HG02852 (cell line): ENCODE measurements around the gene STPG1.

Source experiments
- ATAC-seq: cut with Tn5 transposase; IDR thresholded peaks from one replicate; pipeline ENCODE4 v1.9.1; 2021; ENCODE audit warnings: mild to moderate bottlenecking, moderate library complexity; ENCODE audit not compliant: unreplicated experiment

Gene STPG1

DNA sequence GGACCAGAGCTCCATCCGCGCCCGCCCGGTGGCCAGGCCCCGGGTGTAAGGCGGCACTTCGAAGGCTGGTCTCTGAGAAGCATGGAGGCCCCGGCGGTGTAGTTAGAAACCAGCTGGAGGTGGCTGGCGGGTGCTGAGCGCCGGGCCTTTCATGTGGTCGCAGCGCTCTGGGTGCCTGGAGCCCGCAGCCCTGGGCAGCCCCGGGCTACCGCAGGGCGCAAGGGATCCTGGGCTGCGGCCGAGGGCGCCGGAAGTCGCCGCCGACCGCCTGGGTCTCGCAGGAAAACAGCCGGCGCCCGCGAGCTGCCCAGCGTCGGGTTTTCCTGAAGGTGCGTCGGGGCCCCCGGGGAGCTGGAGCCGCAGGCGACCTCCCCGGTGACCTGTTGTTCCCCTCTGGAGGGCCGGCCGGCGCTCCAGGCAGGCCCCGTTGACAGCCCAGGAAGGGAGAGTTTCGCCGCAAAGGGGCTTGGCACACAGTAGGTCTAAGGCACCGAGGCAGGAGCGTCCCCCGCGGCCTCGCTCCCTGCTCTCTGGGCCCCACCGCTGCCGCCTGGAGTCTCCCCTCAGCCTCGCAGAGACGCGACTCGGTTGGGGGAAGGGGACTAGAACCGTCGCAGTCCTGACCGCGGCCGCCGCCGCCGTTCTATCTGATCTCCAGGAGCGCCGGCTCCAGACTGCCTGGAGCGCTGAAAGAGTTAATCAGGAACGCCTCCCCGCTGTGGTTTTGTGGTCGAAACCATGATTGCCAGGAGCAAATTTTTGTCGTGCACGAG, 91.7 kb downstream of the STPG1 start:
- peak; percentile 56 for ATAC-seq

DNA sequence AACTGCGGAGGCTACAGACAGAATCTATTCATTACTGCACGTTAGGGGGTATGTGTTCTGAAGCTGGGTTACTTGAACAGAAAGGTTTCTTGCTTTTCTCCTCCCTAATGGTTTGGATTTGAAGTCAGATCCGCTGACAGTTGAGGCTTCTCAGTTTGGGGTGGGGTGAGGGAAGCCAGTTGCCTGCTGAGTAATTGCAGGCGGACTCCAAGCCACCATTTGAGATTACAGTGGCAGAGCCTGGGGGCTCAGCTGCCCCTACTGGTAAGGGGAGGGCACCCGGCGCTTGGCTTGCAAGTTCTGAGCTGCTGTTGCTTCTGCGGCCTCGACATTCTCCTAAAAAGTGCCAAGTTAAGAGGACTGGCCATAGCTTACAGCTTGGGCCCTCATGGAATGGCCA, 92.5 kb downstream of the STPG1 start:
- ATAC-seq = no peak

DNA sequence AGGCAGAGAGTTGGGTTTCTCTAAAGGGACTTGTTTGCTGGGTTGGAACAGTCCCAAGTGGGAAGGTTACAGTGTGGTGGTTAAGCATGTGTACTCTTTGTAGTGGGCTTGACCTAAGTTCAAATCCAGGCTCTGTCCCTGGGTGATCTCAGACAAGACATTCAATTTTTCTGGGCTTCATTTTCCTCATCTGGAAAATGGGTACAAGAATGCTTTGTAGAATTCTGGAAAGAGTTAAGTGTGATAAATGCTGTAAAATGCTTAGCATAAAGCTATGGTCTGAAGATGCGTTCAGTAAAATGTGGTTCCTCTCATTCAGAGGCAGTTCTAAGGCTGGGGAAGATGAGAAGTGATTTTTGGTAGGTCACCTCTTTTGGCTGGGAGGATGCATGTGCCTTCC, 93.6 kb downstream of the STPG1 start:
- no peak for ATAC-seq

DNA sequence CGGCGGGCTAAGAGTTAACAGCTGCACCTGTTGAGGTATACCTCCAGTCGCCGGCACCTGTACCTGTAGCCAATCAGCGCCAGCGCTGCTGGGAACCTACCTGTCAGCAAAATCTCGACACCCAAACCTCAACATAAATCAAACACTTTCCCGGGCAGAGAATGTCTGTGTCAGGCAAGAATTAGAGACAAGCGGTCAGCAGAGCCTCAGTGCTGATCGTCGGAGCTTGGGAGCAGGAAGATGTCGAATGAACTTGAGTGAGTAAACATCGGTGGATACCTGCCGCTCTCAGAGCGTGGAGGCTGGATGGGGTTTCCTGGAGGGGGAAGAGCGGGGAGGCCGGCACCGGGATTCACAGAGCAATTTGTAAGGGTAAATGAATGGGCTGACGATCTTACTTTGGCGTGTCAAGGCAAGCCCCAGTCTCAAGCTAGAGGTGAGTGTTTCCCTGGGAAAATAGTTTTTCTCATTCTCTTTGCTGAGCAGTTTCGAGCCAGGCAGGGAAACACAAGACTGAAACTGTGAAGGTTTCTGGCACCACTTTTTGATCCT, 94.2 kb downstream of the STPG1 start, which contains the start of gene GRHL3:
TSS of gene GRHL3 (plus strand) at position 46 of the 552 bp plus-strand sequence. CDS start at position 241, 195 bp downstream.
- ATAC-seq = no peak

DNA sequence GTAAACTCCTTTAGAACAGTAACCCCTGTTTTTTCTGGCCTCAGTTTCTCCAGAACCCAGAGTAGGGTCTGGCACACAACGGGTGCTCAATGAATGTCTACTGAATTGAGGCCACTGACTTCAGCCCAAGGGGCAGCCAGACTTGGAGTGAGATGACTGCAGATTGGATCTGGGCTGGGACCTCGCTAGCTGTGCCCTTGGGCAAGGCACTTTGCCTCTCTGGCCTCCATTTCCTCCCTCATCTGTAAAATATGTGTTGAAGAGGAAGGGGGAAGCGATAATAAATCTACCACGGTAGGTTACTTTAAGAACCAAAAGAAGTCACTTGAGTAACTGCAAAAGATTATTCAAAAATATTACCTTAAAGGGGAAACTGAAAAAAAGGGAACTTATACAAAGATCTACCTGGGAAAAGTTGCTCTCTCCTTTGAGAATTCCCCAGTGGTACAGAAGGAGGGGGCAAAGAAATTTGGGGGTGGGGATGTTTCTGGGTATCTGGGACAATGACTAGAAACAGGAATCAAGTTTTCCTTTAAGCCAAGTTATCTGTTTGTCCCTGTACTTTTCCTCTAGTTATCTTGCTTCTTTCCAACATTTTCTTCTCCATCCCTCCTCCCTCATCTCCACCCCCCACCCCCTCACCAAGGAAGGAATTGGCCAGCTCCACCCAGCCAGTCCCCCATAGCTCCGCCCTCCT, 94.8 kb downstream of the STPG1 start:
- no peak for ATAC-seq

DNA sequence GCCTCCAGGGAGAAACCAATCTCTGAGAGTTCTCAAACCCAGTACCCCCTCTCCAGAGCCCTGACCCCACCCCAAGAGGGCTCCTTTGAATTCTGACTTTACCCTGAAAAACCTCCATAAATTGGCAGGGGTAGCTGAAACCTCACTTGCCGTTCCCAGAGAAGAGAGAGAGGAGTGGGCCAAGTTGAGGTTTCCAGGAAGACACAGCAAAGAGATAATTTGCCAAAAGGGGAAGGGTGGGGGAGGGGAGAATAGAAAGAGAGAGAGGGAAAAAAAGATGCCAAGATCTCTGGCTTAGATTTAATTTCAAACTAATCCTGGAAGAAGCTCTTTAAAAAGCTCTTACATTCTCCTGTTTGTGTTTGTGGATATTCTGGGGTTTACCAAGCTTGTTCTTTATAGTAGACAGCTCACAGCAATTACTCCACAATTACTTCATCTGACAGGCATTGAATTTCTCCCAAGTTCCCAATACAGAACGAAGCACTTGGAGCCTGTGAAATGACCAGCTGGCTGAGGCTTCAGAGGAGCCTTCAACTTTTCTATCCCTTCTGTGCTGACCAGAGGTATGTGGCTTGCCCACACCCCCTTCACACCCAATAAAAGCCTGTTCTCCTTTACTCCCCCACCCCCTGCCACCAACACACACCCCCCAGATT, 95.5 kb downstream of the STPG1 start:
- ATAC-seq = no peak

DNA sequence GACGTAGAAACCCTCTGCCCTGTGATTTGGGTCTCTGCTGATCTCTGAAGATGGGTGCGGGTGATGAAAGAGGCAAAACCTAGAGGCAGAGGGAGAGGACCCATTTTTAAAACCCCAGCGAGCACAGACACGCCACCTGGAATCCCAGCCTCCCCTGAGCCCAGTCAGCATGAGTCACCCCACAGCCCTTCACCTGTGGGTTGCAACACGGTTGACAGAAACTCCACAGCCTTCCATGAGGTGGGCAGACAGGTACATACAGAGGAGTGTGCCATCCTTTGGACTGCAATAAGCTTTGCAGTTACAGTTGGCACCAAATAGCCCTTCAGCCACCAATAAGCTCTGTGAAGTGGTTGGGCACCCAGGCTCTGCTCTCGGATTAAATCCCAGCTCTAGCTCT, 96.5 kb downstream of the STPG1 start:
- ATAC-seq = no peak

DNA sequence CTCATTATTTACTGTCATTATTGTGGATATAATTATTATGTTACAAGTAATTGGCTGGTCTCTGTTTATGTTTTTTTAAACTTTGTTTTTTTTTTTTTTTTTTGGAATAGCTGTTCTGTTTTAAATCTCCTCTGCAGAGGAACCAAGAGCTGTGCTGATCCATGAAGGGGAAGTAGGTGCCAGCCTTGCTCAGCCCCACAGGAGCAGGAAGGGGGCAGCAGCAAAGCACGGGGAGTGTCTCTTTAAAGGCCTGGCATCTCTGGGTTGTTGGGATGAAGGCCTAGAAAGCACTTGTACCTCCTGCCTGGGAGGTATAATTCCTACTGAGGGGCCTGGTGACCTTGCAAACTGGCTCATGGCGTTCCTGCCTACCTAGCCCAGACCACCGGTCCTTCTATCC, 96.9 kb downstream of the STPG1 start:
- no peak for ATAC-seq

DNA sequence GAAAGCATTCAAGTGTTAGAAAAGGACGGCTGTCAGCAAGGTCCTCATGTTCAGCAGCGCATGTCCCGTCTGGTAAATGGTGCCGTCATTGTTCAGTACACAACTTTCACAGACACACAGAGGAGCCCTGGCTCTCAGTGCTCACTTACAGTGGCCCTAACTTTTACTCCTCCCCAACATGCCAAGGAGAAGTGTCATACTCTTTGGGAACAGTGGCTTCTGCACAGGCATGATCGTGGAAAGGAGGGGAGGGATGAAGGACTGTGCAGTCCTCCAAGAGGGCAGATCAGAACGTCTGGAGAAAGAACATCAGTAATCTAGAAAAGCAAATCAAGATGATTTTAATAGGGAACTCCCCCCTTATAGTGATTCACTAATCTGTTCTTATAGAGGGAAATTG, 98.2 kb downstream of the STPG1 start:
- ATAC-seq = no peak

DNA sequence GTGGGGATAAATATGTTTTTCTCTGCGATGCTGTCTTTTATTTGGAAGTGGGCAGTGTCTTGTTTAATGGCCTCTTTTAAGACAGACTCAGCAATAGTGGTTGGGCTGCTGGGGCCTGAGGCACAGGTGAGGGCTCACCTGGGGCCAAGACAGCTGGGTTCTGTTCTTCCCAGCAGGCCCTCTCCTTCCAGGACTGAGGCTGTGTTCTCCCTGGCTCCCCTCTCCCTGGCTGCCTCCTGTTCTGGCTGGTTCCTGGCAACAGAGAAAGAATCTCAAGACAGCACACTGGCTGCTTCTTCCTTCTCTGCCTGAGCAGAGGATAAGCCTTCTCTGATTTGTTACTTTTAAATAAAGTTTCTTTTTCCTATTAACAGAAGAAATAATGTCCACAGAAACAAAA, 101.8 kb downstream of the STPG1 start:
- no peak for ATAC-seq

DNA sequence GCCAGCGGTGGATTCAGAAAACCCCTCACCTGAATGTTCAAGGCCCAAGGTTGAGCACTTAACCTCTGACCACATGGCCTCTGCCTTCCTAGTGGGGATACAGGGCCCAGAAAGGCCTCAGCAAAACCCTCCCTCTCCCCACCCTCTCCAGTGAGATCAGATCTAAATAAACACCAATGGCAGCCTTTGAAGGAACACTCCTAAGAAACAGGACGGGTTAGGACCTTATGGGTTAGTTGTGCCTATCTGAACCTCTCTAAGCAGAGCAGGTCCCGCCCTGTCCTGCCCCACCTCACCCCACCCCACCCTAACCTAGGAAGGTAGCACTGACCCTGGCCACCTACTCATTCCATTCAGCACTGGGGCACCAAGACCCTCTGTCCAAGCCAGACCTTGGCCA, 102.3 kb downstream of the STPG1 start:
- no peak for ATAC-seq

DNA sequence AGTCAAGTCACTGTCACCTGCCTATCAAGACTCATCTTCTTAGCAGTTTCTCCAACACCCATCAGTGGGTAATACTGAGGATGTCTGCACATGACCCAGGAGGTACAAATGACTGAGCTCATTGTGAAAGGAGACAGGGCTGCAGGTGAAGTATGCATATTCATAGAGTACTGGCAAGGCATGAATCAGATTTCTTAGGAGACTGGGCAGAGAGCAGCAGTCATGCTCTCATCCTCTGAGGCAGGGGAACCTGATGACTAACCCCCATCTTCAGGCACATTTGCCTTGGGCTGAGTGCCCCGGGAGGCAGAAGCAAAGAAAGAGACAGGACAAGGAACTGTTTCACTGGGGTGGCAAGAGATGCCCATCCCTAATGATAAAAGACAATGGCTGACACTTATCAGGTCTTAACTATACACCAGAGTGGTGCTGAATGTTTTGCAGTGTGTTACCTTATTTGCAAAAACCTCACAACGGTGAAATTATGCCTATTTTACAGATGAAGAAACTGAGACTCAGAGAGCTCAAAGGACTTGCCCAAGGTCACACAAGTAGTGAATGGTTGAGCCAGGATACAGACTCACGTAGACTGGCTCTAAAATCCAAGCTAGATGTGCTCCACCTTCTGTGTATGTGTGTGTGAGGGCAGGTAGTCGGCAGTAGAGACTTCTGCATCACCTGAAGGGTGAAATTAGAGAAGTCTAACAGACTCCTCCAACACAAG, 103.7 kb downstream of the STPG1 start:
- ATAC-seq = no peak

DNA sequence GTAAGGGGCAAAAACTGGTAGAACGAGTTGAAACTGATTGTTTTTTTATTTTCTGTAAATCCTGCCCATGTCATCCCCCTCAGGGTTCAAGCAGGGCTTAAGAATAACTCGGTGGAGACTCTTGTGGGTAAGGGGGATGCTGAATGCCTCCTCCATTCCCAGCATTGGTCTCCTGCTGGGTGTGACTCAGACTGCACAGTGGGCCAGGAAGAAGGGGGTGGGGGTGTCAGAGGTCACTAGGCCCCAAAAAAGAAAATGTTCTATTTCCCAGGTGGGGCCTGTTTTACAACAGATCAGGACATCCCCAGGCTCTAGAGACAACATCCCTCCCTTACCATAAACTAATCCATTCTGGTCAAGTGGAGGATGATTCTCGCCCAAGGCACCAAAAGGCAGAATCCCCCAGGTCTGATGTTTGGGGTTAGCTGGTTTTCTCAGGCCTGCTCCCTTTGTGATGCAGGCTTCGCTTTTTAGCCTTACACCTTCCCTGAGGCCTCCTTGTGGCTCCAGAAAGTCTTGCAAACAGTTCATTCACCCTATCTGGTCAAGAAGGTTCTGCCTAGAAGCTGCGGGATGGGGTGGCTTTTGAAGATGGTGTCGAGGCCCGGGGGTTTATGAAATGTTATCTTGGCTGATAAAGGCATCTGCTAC, 105.1 kb downstream of the STPG1 start:
- ATAC-seq = no peak
